Occipital lobe (tissue), 2 donors: ENCODE results near the gene AAMDC. TPM values are rescaled to one million over a fixed set of nuclear protein-coding genes. Genes with fewer than 3 reads are reported as not detected.
"Not testable (repeated sequence)": the region's sequence is repeated elsewhere in the genome, so short reads cannot be mapped to it uniquely, and the experiment has no call there.

Source experiments
- DNase-seq: peaks from one replicate; lab custom pipeline; 2025; lab: John Stamatoyannopoulos, UW
- total RNA-seq: library from RNA; depleted of rRNA; stranded (reverse); fragments of >200 nt; gene quantifications from one replicate; pipeline ENCODE4 v1.2.3, GENCODE V29; 2014

Gene AAMDC
- total RNA-seq, 1 donor from 2014 or later, result 8.6 TPM

- DNase-seq, result no peak
Measured at GRCh38 chr11:77821349-77821851, 456 bp downstream of the AAMDC start.

- not testable (repeated sequence) for DNase-seq
Measured at GRCh38 chr11:77822126-77822525, 1.2 kb downstream of the AAMDC start.

- no peak for DNase-seq
Measured at GRCh38 chr11:77823775-77824174, 2.8 kb downstream of the AAMDC start.

GRCh38 chr11:77828926-77829325 lies 8.0 kb downstream of the AAMDC start:
- DNase-seq, result no peak

- DNase-seq, result no peak
Measured at GRCh38 chr11:77833302-77833701, 12.4 kb downstream of the AAMDC start.

GRCh38 chr11:77842441-77843121 lies 21.6 kb downstream of the AAMDC start:
- no peak for DNase-seq

GRCh38 chr11:77843700-77844099 lies 22.8 kb downstream of the AAMDC start:
- DNase-seq, result not testable (repeated sequence)

- DNase-seq, result no peak
Measured at GRCh38 chr11:77851503-77851902, 30.6 kb downstream of the AAMDC start.

- no peak for DNase-seq
Measured at GRCh38 chr11:77854838-77855237, 33.9 kb downstream of the AAMDC start.

GRCh38 chr11:77857906-77858457 lies 37.0 kb downstream of the AAMDC start:
- not testable (repeated sequence) for DNase-seq

- DNase-seq, result not testable (repeated sequence)
Measured at GRCh38 chr11:77861444-77861843, 40.5 kb downstream of the AAMDC start.

- no peak for DNase-seq
Measured at GRCh38 chr11:77865805-77866204, 44.9 kb downstream of the AAMDC start.

- DNase-seq, result no peak
Measured at GRCh38 chr11:77866336-77866735, 45.4 kb downstream of the AAMDC start.

GRCh38 chr11:77868744-77869143 lies 47.8 kb downstream of the AAMDC start:
- DNase-seq, result no peak

- DNase-seq, result no peak
Measured at GRCh38 chr11:77871855-77872254, 50.9 kb downstream of the AAMDC start.

- DNase-seq, result no peak
Measured at GRCh38 chr11:77873345-77873744, 52.4 kb downstream of the AAMDC start.

GRCh38 chr11:77874206-77874605 lies 53.3 kb downstream of the AAMDC start:
- DNase-seq, result no peak

GRCh38 chr11:77876045-77876444 lies 55.1 kb downstream of the AAMDC start:
- no peak for DNase-seq

GRCh38 chr11:77878247-77878646 lies 57.3 kb downstream of the AAMDC start:
- not testable (repeated sequence) for DNase-seq

GRCh38 chr11:77879218-77879617 lies 58.3 kb downstream of the AAMDC start:
- DNase-seq, result no peak

- no peak for DNase-seq
Measured at GRCh38 chr11:77882396-77882795, 61.5 kb downstream of the AAMDC start.

GRCh38 chr11:77883775-77884174 lies 62.8 kb downstream of the AAMDC start:
- no peak for DNase-seq

GRCh38 chr11:77884186-77884828 lies 63.4 kb downstream of the AAMDC start:
- no peak for DNase-seq
